ENCODE data around the gene CYB561D1.

DNA sequence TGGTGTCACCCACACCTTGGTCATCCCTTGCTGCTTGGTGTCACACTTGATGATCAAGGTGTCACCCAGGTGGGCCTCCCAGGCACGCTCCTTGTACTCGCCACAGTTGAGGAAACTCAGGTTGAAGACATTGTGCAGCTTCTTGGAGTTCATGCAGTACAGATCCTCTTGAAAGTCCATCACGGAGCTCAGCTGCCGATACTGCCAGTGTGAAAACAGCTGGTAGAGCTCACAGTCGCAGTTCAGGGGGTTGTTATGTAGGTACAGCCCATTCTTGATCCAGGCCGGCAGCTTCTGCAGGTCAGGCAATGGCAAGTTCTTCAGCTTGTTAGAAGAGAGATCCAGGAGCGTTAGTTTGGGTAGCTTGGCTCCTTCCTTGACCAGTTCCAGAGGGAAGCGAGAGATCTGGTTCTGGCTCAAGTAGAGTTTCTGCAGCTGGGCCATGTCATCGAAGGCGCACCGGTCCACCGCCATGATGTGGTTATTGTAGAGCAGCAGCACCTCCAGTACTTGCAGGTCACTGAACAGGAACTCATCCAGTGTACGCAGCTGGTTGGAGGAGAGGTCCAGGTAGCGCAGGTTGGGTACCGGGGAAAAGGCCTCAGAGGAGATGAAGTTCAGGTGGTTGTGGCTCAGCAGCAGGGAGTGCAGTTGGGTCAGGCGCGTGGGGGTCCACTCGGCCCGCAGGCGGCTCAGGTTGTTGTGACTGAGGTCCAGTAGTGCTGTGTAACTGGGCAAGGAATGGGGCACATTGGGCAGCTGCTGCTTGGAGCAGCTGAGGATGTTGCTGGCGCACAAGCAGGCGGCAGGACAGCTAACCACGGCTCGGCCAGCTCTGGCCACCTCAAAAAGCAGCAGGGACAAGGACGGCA is 14.3 kb downstream of the CYB561D1 start:
- TF ChIP-seq CTCF (IDR thresholded peaks at IDR 0.05; ENCODE audit: low read length): no peak
- no peak for TF ChIP-seq EZH2 (IDR thresholded peaks at IDR 0.05; ENCODE audit: borderline replicate concordance, low read length)
